Activated naive CD4-positive, alpha-beta T cell treated with anti-CD3 and anti-CD28 coated beads for 36 hours (primary cell): ENCODE data around the gene VPS9D1. TPM values are rescaled to one million over a fixed set of nuclear protein-coding genes. Genes with fewer than 3 reads are reported as not detected.
A peak's percentile ranks its signal among the peaks of the same experiment; 100 is the strongest.

Experiments used
- CTCF ChIA-PET: fragments of 350-600 bp; sonication (Branson Sonifier 250); formaldehyde crosslinking; loops from one replicate; lab custom pipeline; 2021; ENCODE audit warnings: antibody characterized with exemption; lab: Charles Lee
- DNase-seq: peaks from one replicate; pipeline ENCODE4 v3.0.0-alpha.2; 2020
- H3K27ac Mint-ChIP-seq: one replicate; pipeline ENCODE4 v1.8.0; 2021; ENCODE audit warnings: mild to moderate bottlenecking, mixed read lengths
- H3K27me3 Mint-ChIP-seq: one replicate; pipeline ENCODE4 v1.8.0; 2021; ENCODE audit warnings: low read depth, mixed read lengths
- H3K36me3 Mint-ChIP-seq: one replicate; pipeline ENCODE4 v1.8.0; 2021; ENCODE audit warnings: low read depth, mixed read lengths
- H3K4me1 Mint-ChIP-seq: one replicate; pipeline ENCODE4 v1.8.0; 2021; ENCODE audit warnings: low read depth, mixed read lengths
- H3K4me3 Mint-ChIP-seq: one replicate; pipeline ENCODE4 v1.8.0; 2021; ENCODE audit warnings: mild to moderate bottlenecking, moderate library complexity, mixed read lengths
- H3K9me3 Mint-ChIP-seq: one replicate; pipeline ENCODE4 v1.8.0; 2021; ENCODE audit warnings: mixed read lengths
- intact Hi-C: fragments of 100-400 bp; cut with micrococcal nuclease; formaldehyde crosslinking; loops from one replicate; pipeline ENCODE4 v1.15.1; 2023
- total RNA-seq, 2 experiments: library from RNA; stranded (reverse); gene quantifications; one replicate each; pipeline ENCODE4 v1.2.3, GENCODE V29; 2021

The VPS9D1 gene
- total RNA-seq, 2 experiments from 2014 or later = 0.91 to 1.4 TPM

DNA sequence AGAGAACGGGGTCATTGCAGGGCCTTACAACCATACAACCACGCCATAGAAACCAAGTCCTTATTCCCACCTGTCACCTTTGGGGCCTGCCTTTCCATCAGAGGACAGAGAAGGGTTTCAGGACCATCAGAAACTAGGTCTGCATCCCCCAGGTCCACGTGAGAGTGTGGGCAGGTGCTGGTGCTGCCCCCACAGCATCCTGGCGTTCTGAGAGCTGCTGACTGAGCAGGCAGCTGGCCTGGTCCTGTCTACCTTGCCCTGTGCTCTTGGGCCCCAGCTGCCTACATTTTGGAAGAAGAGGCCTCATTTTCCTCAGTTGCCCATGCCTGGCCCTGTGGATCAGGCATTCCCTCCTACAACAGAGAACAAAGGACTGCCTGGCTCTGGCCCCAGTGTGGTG is 22.2 kb upstream of the VPS9D1 start:
- Mint-ChIP-seq H3K9me3 (no peaks in the 10 kb centered on the region), H3K4me1 (peaks cover 5% of the 10 kb centered on the region), H3K4me3 (no peak overlapping the region), H3K27me3 (no peaks in the 10 kb centered on the region), H3K27ac (no peak overlapping the region), H3K36me3 (peaks cover 34% of the 10 kb centered on the region)
- intact Hi-C loops = no loop called here
- CTCF ChIA-PET = interaction anchor here (1.3 to 2.0 kb wide), 2 partner anchors 9 to 37 kb away, joined by 5 to 6 read pairs; no protein-coding TSS in a partner anchor
- DNase-seq = no peak

DNA sequence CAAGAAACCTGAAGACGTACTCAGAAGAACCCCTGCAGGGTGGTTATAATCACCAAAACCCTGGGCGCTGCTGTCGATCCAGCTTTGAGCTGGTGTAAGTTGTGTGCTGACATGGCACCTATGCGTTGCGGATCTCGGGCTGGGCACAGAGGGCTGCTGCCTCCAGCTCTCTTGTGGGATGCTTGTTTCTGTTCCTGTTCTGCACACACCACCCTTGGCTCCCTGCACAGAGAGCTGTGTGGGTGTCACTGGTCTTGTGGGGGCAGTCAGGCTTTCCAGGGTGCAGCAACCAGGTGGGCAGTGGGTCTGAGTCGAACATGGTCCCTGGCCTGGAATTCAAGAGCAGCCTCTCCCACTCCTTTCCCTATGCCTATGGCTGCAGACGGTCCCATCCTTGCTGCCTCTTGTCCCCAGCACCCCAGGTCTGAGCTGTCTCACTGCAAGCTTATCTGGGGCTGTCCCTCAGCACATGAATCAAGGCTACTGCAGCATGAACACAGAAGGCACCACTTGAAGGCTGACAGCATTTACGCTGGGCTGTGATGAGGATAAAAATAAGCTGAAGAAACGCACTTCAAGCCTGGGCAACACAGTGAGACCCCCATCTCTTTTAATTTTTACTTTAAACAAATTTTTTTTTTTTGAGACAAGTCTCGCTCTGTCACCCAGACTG is 20.8 kb upstream of the VPS9D1 start:
- peaks cover 39% of the 10 kb centered on the region for H3K36me3 Mint-ChIP-seq
- no peaks in the 10 kb centered on the region for H3K9me3 Mint-ChIP-seq
- intact Hi-C loops = no loop called here
- no peaks in the 10 kb centered on the region for H3K27me3 Mint-ChIP-seq
- DNase-seq = no peak
- H3K27ac Mint-ChIP-seq = peak overlapping the region; percentile 12
- CTCF ChIA-PET = interaction anchor here (1.0 to 2.0 kb wide), 2 partner anchors 10 to 37 kb away, joined by 3 to 6 read pairs; no protein-coding TSS in a partner anchor
- peaks cover 18% of the 10 kb centered on the region for H3K4me1 Mint-ChIP-seq
- no peak overlapping the region for H3K4me3 Mint-ChIP-seq

DNA sequence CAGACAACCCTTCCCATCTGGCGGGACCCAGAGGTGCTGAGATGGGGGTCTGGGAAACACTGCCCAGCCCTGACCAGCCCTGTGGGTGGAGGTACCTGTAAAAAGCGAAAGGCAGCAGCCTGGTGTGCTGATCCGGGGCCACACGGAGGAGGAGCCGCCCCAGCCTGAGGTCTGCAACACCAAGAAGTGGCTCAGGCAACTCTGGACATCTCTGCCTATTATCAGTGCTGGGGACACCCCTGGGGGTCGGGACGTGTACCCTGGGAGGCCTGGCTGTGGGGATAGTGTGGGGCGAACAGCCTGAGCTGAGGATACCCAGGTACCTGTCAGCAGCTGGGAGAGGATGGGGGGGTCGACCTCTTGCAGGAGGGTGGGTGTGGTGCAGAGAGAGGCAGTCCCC is 18.7 kb upstream of the VPS9D1 start:
- Mint-ChIP-seq H3K36me3 (peaks cover 52% of the 10 kb centered on the region), H3K9me3 (no peaks in the 10 kb centered on the region), H3K4me3 (no peak overlapping the region), H3K4me1 (peaks cover 18% of the 10 kb centered on the region), H3K27me3 (no peaks in the 10 kb centered on the region), H3K27ac (no peak overlapping the region)
- intact Hi-C loops = no loop called here
- DNase-seq = no peak
- CTCF ChIA-PET = interaction anchor here (1.1 kb wide), 1 partner anchor 122 kb away, joined by 3 read pairs; no protein-coding TSS in a partner anchor

DNA sequence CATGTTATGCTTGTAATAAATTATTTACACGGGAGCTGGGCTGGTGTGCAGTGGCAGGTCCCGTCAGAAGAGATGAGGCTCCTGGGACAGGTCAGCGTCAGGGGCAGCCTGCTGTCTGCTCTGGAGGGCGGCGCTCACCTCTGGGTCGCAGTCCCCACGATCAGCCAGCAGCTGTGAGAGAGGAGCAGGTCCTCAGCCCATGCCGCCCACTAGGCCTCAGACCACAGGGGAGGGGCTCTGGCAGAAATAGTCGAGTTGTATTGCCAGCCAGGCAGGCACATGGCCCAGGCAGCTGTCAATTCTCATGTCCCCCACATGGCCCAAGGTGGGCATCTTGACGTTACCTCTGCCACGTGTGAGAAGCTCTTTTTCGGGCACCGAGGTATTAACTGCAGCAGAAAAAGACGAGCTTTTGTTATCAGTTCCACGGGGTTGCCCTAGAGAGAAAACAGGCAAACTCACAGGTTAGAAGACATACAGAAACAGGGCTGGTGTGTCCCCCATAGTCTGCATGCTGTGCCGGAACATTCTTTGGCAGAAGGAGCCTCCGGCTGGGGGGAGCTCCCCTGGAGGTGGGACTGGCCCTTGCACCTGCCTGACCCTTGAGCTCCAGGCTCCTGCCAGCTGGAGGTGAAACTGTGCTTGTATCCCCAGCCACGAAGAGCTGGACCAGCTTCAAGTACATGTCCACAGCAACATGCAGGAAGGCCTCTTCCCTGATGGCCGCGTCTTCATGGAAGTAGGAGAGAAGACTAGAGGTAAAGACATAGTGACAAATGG is 18.0 kb upstream of the VPS9D1 start:
- CTCF ChIA-PET = interaction anchor here (1.1 kb wide), 1 partner anchor 122 kb away, joined by 3 read pairs; no protein-coding TSS in a partner anchor
- DNase-seq = no peak
- Mint-ChIP-seq H3K27me3 (no peaks in the 10 kb centered on the region), H3K9me3 (no peaks in the 10 kb centered on the region), H3K4me1 (peaks cover 22% of the 10 kb centered on the region), H3K36me3 (peaks cover 54% of the 10 kb centered on the region), H3K27ac (no peak overlapping the region), H3K4me3 (no peak overlapping the region)
- intact Hi-C loops = no loop called here

DNA sequence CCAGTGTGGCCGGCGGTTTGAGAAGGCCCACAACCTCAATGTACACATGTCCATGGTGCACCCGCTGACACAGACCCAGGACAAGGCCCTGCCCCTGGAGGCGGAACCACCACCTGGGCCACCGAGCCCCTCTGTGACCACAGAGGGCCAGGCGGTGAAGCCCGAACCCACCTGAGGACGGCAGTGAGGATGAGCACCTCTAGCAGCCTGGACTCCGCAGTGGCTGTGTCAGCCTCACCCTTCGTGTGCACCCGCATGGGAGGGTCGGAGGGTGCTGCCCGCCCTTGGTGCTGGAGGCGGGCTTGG is 17.3 kb upstream of the VPS9D1 start:
- Mint-ChIP-seq H3K4me3 (no peak overlapping the region), H3K4me1 (peaks cover 22% of the 10 kb centered on the region), H3K27me3 (no peaks in the 10 kb centered on the region), H3K9me3 (no peaks in the 10 kb centered on the region), H3K27ac (no peak overlapping the region), H3K36me3 (peaks cover 52% of the 10 kb centered on the region)
- intact Hi-C loops = no loop called here
- no peak for DNase-seq
- CTCF ChIA-PET = interaction anchor here (1.1 kb wide), 2 partner anchors 32 to 123 kb away, joined by 3 read pairs; no protein-coding TSS in a partner anchor

DNA sequence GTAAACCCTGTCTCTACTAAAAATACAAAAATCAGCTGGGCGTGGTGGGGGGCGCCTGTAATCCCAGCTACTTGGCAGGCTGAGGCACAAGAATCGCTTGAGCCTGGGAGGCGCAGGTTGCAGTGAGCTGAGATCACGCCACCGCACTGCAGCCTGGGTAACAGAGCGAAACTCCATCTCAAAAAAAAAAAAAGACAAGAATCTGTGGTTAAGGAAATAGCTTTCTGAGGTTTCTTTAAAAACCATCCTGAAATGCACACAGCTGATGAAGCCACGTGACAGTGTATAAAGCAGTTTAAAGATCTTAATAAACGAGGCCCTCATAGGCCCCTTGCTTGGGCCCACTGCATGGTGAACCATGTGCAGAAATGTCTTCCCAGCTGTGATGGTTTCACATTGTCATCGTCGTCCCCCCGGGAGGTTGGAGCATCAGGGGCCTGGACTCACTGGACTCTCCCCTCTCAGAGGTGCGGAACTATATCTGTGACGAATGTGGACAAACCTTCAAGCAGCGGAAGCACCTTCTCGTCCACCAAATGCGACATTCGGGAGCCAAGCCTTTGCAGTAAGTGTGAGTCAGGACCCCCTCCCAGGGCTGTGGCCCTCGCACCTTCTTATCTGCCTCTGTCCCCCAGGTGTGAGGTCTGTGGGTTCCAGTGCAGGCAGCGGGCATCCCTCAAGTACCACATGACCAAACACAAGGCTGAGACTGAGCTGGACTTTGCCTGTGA is 16.8 kb upstream of the VPS9D1 start:
- DNase-seq = peak; percentile 64
- H3K36me3 Mint-ChIP-seq = peaks cover 49% of the 10 kb centered on the region
- no peaks in the 10 kb centered on the region for H3K9me3 Mint-ChIP-seq
- no peaks in the 10 kb centered on the region for H3K27me3 Mint-ChIP-seq
- peaks cover 22% of the 10 kb centered on the region for H3K4me1 Mint-ChIP-seq
- H3K4me3 Mint-ChIP-seq = no peak overlapping the region
- H3K27ac Mint-ChIP-seq = peak overlapping the region; percentile 78
- intact Hi-C loops = loop anchor here (1.0 to 2.0 kb wide), 2 partner anchors 15 to 35 kb away; no protein-coding TSS in a partner anchor
- CTCF ChIA-PET = interaction anchor here (0.7 to 1.2 kb wide), 5 partner anchors 10 to 37 kb away, joined by 3 to 4 read pairs (median 3); no protein-coding TSS in a partner anchor

DNA sequence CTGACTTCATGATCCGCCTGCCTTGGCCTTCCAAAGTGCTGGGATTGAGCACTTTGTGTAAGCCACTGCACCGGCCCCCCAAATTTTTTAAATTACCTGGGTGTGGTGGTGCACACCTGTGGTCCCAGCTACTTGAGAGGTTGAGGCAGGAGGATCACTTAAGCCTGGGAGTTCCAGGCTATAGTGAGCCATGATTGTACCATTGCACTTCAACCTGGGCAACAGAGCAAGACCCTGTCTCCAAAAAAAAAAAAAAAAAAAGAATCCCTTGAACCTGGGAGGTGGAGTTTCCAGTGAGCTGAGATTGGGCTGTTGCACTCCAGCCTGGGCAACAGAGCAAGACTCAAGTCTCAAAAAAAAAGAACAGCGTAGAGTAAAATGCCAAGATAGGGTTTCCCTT is 15.9 kb upstream of the VPS9D1 start:
- H3K27me3 Mint-ChIP-seq = no peaks in the 10 kb centered on the region
- DNase-seq = no peak
- no peak overlapping the region for H3K4me3 Mint-ChIP-seq
- intact Hi-C loops = loop anchor here (2.0 kb wide), 1 partner anchor 14 kb away; no protein-coding TSS in a partner anchor
- H3K9me3 Mint-ChIP-seq = no peaks in the 10 kb centered on the region
- CTCF ChIA-PET = interaction anchor here (0.6 to 1.2 kb wide), 3 partner anchors 14 to 76 kb away, joined by 3 to 4 read pairs (median 3); no protein-coding TSS in a partner anchor
- H3K27ac Mint-ChIP-seq = peak overlapping the region; percentile 78
- H3K4me1 Mint-ChIP-seq = peaks cover 29% of the 10 kb centered on the region
- peaks cover 52% of the 10 kb centered on the region for H3K36me3 Mint-ChIP-seq

DNA sequence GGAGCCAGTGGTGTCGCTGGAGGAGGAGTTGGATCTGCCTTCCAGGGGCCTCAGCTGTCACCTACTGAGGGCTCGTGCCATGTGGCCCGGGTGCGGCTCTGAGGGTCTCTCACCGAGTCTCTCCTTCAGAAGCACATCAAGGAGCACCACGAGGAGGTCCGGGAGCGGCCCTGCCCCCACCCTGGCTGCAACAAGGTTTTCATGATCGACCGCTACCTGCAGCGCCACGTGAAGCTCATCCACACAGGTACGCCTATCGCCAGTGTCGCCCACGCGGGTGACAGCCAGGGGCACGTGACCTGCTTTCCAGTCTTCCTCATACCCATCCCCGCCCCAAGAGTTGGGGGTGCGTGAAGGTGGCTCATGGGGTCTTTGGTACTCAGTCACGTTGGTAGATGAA is 13.1 kb upstream of the VPS9D1 start:
- no peak overlapping the region for H3K27ac Mint-ChIP-seq

DNA sequence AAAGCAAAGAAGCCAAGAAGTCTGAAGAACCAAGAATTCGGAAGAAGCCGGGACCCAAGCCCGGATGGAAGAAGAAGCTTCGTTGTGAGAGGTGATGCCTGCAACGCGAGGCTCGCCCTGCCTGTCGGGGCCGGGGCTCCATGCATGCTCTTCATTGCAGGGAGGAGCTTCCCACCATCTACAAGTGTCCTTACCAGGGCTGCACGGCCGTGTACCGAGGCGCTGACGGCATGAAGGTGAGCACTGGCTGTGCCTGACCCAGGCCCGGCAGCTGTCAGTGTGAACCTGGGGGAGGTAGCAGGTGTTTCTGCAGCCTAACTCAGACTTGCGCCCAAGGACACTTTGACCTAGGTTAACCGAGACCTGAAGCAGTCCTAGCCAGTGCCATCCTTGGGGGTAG is 12.6 kb upstream of the VPS9D1 start:
- Mint-ChIP-seq H3K4me1 (peaks cover 29% of the 10 kb centered on the region), H3K27ac (no peak overlapping the region), H3K9me3 (no peaks in the 10 kb centered on the region), H3K36me3 (peaks cover 50% of the 10 kb centered on the region), H3K4me3 (no peak overlapping the region), H3K27me3 (no peaks in the 10 kb centered on the region)
- DNase-seq = no peak
- intact Hi-C loops = no loop called here
- CTCF ChIA-PET = interaction anchor here (0.6 kb wide), 2 partner anchors 59 to 70 kb away, joined by 3 to 4 read pairs; no protein-coding TSS in a partner anchor

More for the DNA sequence above, 13.1 kb upstream of the VPS9D1 start:
- no peaks in the 10 kb centered on the region for H3K9me3 Mint-ChIP-seq
- no peak for DNase-seq
- peaks cover 54% of the 10 kb centered on the region for H3K36me3 Mint-ChIP-seq
- H3K4me1 Mint-ChIP-seq = peaks cover 29% of the 10 kb centered on the region
- H3K27me3 Mint-ChIP-seq = no peaks in the 10 kb centered on the region
- CTCF ChIA-PET = interaction anchor here (0.6 kb wide), 2 partner anchors 58 to 70 kb away, joined by 3 to 4 read pairs; no protein-coding TSS in a partner anchor
- intact Hi-C loops = no loop called here
- H3K4me3 Mint-ChIP-seq = no peak overlapping the region

DNA sequence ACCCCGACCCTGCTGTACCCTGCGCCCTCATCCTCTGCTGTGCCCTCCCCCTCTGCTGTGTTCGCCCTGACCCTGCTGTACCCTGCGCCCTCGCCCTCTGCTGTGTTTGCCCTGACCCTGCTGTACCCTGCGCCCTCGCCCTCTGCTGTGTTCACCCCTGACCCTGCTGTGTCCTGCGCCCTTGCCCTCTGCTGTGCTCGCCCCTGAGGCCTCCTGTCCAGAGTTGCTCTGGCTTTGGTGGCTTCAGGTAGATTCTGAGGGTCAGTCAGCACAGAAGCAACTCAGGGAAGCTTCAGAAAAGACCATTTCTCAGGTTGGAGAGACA is 12.2 kb upstream of the VPS9D1 start:
- no peaks in the 10 kb centered on the region for H3K9me3 Mint-ChIP-seq
- peak overlapping the region; percentile 24 for H3K27ac Mint-ChIP-seq
- CTCF ChIA-PET = no interaction called here
- peaks cover 49% of the 10 kb centered on the region for H3K36me3 Mint-ChIP-seq
- intact Hi-C loops = no loop called here
- no peak for DNase-seq
- peaks cover 28% of the 10 kb centered on the region for H3K4me1 Mint-ChIP-seq
- no peaks in the 10 kb centered on the region for H3K27me3 Mint-ChIP-seq
- H3K4me3 Mint-ChIP-seq = no peak overlapping the region

DNA sequence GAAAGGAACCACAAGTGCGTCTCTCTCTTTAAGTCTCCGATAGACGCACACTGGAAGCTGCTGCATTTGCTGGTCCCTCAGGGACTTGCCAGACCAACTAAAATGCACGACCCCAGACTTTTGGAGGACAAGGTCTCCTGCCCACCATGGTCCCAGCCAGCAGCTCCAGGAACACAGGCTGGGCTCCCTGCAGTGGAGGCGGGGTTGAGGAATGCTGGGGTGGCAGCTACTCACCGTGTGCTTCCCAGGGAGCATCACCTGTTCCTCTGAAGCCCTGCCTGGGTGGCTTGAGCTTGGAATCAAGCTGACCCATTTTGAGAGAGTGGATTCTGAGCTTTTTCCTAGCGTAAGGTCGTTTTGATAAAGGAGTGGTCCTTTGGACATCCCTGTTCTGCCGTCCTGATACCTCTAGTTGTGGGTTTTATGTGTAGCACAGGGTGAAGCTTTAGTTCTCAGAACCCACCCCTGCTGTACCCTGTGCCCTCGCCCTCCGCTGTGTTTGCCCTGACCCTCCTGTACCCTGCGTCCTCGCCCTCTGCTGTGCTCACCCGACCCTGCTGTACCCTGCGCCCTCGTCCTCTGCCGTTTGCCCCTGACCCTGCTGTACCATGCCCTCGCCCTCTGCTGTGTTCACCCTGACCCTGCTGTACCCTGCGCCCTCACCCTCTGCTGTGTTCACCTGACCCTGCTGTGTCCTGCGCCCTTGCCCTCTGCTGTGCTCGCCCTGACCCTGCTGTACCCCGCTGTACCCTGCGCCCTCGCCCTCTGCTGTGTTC is 11.6 kb upstream of the VPS9D1 start:
- CTCF ChIA-PET = no interaction called here
- no peak for DNase-seq
- Mint-ChIP-seq H3K4me1 (peaks cover 25% of the 10 kb centered on the region), H3K9me3 (no peaks in the 10 kb centered on the region), H3K27ac (peak overlapping the region; percentile 62), H3K36me3 (peaks cover 44% of the 10 kb centered on the region), H3K4me3 (no peak overlapping the region), H3K27me3 (no peaks in the 10 kb centered on the region)
- intact Hi-C loops = no loop called here
